ENCODE results near the gene TSGA10IP.

GRCh38 chr11:65944767-65945166, 513 bp upstream of the TSGA10IP start:
- no peak for TF ChIP-seq CTCF (conservative IDR thresholded peaks at IDR 0.05; ENCODE audit: low read length)
- TF ChIP-seq EZH2phosphoT487 (IDR thresholded peaks at IDR 0.05; ENCODE audit: borderline replicate concordance, low read depth, low read length) = no peak
